Neutrophil (primary cell): ENCODE measurements around the gene ZBTB16.
A peak's percentile ranks its signal among the peaks of the same experiment; 100 is the strongest.

Experiments used
- H3K27ac ChIP-seq: fragments of 200-600 bp; sonication (generic); 2 replicates; pipeline ENCODE4 v1.5.1; 2016; ENCODE audit warnings: mild to moderate bottlenecking, moderate library complexity
- H3K27me3 ChIP-seq: fragments of 200-600 bp; sonication (generic); 2 replicates; pipeline ENCODE4 v1.6.0; 2016; ENCODE audit warnings: mild to moderate bottlenecking
- H3K36me3 ChIP-seq: fragments of 200-600 bp; sonication (generic); 2 replicates; pipeline ENCODE4 v1.5.1; 2017
- H3K4me1 ChIP-seq, 2 experiments: fragments of 200-600 bp in 1 of 2; sonication (generic) in 1 of 2; 1 replicate in 1 of 2; 2 replicates in 1 of 2; pipeline versions ENCODE4 v1.5.1 to v1.6.1; 2013 to 2016; ENCODE audit warnings: low read depth in 1 of 2, low read length in 1 of 2, mild to moderate bottlenecking in 1 of 2, moderate library complexity in 1 of 2; ENCODE audit not compliant: control insufficient read depth in 1 of 2, insufficient read depth in 1 of 2
- H3K4me3 ChIP-seq, 2 experiments: fragments of 200-600 bp in 1 of 2; sonication (generic) in 1 of 2; 1 replicate in 1 of 2; 2 replicates in 1 of 2; pipeline ENCODE4 v1.5.1; 2013 to 2016; ENCODE audit warnings: low read depth in 1 of 2, low read length in 1 of 2, mild to moderate bottlenecking in 1 of 2, moderate library complexity in 1 of 2
- H3K9me3 ChIP-seq: fragments of 200-600 bp; sonication (generic); 2 replicates; pipeline ENCODE4 v1.5.1; 2016
- CTCF ChIP-seq: fragments of 200-600 bp; sonication (generic); IDR thresholded peaks from 2 replicates; pipeline ENCODE4 v1.5.1; 2016; ENCODE audit warnings: antibody characterized with exemption

ZBTB16 gene

GRCh38 chr11:114057605-114058004 is 1.9 kb upstream of the ZBTB16 start:
- Histone ChIP-seq H3K4me1 (peaks cover 25 to 27% of the 10 kb centered on the region in 2 experiments), H3K36me3 (no peaks in the 10 kb centered on the region), H3K9me3 (no peaks in the 10 kb centered on the region), H3K27me3 (peaks cover 56% of the 10 kb centered on the region), H3K4me3 (no peak overlapping the region), H3K27ac (no peak overlapping the region)
- no peak for TF ChIP-seq CTCF

GRCh38 chr11:114058026-114058706 is 1.3 kb upstream of the ZBTB16 start:
- H3K27me3 ChIP-seq, result peaks cover 56% of the 10 kb centered on the region
- H3K4me3 ChIP-seq, result no peak overlapping the region
- no peaks in the 10 kb centered on the region for H3K9me3 ChIP-seq
- no peak for TF ChIP-seq CTCF
- H3K27ac ChIP-seq, result no peak overlapping the region
- no peaks in the 10 kb centered on the region for H3K36me3 ChIP-seq
- H3K4me1 ChIP-seq, result peaks cover 25 to 27% of the 10 kb centered on the region in 2 experiments

DNA sequence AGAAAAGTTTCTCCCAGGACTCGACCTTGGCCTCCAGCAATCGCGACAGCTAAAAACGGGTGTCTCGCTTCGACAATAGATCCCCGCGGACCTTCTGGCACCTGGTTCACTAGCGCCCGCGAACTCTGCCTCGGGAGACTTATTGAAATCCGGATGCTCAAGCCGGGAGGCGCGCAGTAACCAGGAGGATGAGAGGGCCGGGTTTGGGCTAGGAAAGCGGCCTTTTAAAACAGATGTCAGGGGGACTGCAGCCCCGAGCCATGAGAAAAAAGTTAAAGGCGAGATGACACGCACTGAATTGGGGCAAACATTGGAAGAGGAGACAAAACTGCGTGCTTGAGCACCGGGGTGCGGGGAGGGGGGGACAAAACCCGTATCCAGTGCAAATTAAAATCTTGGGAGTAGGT is 637 bp upstream of the ZBTB16 start:
- Histone ChIP-seq H3K27ac (no peak overlapping the region), H3K9me3 (no peaks in the 10 kb centered on the region), H3K27me3 (peaks cover 56% of the 10 kb centered on the region), H3K36me3 (no peaks in the 10 kb centered on the region), H3K4me3 (peak overlapping the region; percentile 51 to 80), H3K4me1 (peaks cover 25 to 27% of the 10 kb centered on the region in 2 experiments)
- TF ChIP-seq CTCF, result no peak

DNA sequence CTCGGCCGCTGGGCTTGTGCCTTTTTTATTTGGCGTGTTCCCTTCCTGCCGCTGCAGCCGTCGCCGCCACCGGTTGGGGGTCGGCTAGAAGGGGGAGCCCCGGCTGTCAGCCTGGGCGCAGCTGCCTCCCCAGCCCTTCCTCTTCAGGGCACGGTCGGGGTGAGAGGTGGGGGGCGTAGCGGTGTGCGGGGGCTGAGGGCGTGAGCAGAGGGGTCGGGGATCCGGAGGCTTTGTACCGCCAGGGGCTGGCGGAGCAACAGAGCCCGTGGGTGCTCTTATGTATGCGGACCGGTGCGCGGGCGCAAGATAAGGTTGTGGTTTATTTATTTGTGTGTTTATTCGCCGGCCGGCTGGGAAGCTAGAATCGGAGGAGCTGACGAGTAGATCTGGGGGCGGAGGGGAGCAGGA is 477 bp downstream of the ZBTB16 start:
- Histone ChIP-seq H3K4me3 (peak overlapping the region; percentile 71 to 80), H3K9me3 (no peaks in the 10 kb centered on the region), H3K27me3 (peaks cover 56% of the 10 kb centered on the region), H3K36me3 (no peaks in the 10 kb centered on the region), H3K4me1 (peaks cover 28 to 32% of the 10 kb centered on the region in 2 experiments), H3K27ac (peak overlapping the region; percentile 21)
- no peak for TF ChIP-seq CTCF

- peak overlapping the region; percentile 71 to 80 for H3K4me3 ChIP-seq
- H3K4me1 ChIP-seq, result peaks cover 30 to 32% of the 10 kb centered on the region in 2 experiments
- no peaks in the 10 kb centered on the region for H3K36me3 ChIP-seq
- H3K27ac ChIP-seq, result peak overlapping the region; percentile 53
- no peaks in the 10 kb centered on the region for H3K9me3 ChIP-seq
- H3K27me3 ChIP-seq, result peaks cover 56% of the 10 kb centered on the region
- TF ChIP-seq CTCF, result no peak
These were observed 1.0 kb downstream of the ZBTB16 start for GRCh38 chr11:114060392-114061047.
